BJ (cell line): ENCODE data around the gene GSTM1. TPM values are rescaled to one million over a fixed set of nuclear protein-coding genes. Genes with fewer than 3 reads are reported as not detected.

Experiments used
- CTCF ChIA-PET: fragments of 350-600 bp; formaldehyde crosslinking; extraction: SDS; loops from one replicate; lab custom pipeline; 2021; ENCODE audit warnings: antibody characterized with exemption, inconsistent platforms; lab: Yijun Ruan, JAX
- POLR2A ChIA-PET: fragments of 300-600 bp; sonication (Branson Sonifier 250); formaldehyde crosslinking; extraction: SDS; loops from one replicate; lab custom pipeline; 2021; ENCODE audit warnings: antibody characterized with exemption; lab: Charles Lee
- DNase-seq: peaks from one replicate; pipeline ENCODE4 v3.0.0-alpha.2; 2011; ENCODE audit warnings: low read depth
- H3K27me3 ChIP-seq: 2 replicates; pipeline ENCODE4 v1.6.0; 2011; ENCODE audit warnings: low read length; ENCODE audit not compliant: control insufficient read depth, insufficient read depth
- H3K36me3 ChIP-seq: 2 replicates; pipeline ENCODE4 v1.5.1; 2011; ENCODE audit warnings: low read length; ENCODE audit not compliant: control insufficient read depth, insufficient read depth
- H3K4me3 ChIP-seq: 2 replicates; pipeline ENCODE4 v1.5.1; 2011; ENCODE audit warnings: low read depth, mild to moderate bottlenecking, control low read depth, low read length
- polyA plus RNA-seq: library from polyadenylated mRNA; depleted of rRNA; stranded (reverse); fragments of >200 nt; gene quantifications from 2 replicates; pipeline ENCODE4 v1.2.3, GENCODE V29; 2011
- TF ChIP-seq, protein P1 (sequence below): IDR thresholded peaks from 2 replicates; pipeline ENCODE4 v1.5.1; 2011; ENCODE audit warnings: low read depth, mild to moderate bottlenecking, control low read depth, inconsistent platforms, low read length, moderate library complexity; ENCODE audit not compliant: insufficient read depth

GSTM1 gene
- polyA plus RNA-seq, 1 experiment, result 1.0 TPM

DNA sequence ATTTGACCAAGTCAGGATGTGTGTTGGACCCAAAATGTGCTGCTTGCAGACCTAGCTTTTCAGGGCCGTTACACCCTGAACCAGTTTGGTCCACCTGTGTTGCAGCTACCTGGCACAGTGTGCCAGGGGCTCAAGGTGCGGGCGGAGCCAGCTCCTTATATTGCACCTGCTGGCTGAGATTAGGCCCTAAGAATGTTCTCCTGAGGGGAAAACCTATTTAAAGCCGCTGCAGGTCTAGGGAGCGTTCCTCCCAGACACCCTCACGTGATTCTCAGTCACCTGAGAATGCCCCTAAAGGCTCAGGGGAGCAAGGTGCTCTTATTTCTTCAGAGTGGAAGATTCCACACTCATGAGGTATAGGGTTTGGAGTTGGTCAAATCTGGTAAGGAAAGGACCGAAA lies 41.3 kb downstream of the GSTM1 start:
- CTCF ChIA-PET, result no interaction called here
- DNase-seq, result no peak
- no peak overlapping the region for H3K4me3 ChIP-seq
- TF ChIP-seq, protein P1, sequence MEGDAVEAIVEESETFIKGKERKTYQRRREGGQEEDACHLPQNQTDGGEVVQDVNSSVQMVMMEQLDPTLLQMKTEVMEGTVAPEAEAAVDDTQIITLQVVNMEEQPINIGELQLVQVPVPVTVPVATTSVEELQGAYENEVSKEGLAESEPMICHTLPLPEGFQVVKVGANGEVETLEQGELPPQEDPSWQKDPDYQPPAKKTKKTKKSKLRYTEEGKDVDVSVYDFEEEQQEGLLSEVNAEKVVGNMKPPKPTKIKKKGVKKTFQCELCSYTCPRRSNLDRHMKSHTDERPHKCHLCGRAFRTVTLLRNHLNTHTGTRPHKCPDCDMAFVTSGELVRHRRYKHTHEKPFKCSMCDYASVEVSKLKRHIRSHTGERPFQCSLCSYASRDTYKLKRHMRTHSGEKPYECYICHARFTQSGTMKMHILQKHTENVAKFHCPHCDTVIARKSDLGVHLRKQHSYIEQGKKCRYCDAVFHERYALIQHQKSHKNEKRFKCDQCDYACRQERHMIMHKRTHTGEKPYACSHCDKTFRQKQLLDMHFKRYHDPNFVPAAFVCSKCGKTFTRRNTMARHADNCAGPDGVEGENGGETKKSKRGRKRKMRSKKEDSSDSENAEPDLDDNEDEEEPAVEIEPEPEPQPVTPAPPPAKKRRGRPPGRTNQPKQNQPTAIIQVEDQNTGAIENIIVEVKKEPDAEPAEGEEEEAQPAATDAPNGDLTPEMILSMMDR, result no peak
- peaks cover 4% of the 10 kb centered on the region for H3K27me3 ChIP-seq
- no peaks in the 10 kb centered on the region for H3K36me3 ChIP-seq
- POLR2A ChIA-PET, result no interaction called here

DNA sequence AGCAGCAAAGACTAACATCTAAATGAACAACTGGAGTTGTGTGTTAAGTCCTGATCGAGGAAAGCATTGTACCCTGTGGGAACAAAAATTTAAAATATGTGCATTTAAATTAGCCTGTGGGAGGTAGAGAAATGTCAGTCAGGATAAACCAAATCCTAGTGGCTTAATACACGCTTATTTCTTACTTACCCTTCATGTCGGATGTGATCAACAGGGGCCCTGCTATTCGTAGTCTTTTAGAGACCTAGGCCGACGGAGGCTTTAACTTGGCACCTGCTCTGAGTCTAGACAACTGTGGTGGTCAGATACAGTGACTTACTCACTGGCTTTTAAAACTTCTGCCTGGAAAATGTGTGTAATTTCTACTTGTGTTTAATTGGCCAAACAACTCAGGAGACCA lies 43.0 kb downstream of the GSTM1 start:
- Histone ChIP-seq H3K27me3 (peaks cover 4% of the 10 kb centered on the region), H3K4me3 (no peak overlapping the region), H3K36me3 (no peaks in the 10 kb centered on the region)
- no peak for DNase-seq
- TF ChIP-seq, protein P1, result no peak
- CTCF ChIA-PET, result interaction anchor here (1.0 kb wide), 1 partner anchor 29 kb away, joined by 3 read pairs; no protein-coding TSS in a partner anchor
- POLR2A ChIA-PET, result no interaction called here

DNA sequence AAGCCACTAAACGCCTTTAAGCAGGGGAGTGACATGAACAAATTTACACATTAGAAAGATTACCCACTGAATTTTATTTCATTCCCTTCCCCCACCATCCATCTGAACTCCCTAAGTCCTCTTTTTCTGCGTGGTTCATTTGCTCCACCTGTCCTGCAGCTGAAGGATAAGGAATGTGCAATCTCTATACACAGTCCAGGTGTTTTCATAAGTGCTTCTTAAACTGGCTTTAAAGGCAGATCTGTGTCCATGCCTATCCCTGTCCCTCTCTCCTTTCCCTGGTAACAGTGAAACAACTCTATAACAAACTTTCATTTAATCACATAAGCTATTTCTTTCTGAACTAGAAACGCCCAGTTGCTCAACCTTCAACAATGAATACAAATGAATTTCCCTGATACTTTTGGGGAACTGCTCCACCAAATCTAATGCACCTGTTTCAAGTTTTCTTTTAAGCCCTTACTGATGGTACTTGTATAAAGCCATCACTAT lies 44.8 kb downstream of the GSTM1 start:
- ChIA-PET CTCF (no interaction called here), POLR2A (no interaction called here)
- DNase-seq, result no peak
- Histone ChIP-seq H3K27me3 (peaks cover 2% of the 10 kb centered on the region), H3K36me3 (no peaks in the 10 kb centered on the region), H3K4me3 (no peak overlapping the region)
- TF ChIP-seq, protein P1, result no peak

DNA sequence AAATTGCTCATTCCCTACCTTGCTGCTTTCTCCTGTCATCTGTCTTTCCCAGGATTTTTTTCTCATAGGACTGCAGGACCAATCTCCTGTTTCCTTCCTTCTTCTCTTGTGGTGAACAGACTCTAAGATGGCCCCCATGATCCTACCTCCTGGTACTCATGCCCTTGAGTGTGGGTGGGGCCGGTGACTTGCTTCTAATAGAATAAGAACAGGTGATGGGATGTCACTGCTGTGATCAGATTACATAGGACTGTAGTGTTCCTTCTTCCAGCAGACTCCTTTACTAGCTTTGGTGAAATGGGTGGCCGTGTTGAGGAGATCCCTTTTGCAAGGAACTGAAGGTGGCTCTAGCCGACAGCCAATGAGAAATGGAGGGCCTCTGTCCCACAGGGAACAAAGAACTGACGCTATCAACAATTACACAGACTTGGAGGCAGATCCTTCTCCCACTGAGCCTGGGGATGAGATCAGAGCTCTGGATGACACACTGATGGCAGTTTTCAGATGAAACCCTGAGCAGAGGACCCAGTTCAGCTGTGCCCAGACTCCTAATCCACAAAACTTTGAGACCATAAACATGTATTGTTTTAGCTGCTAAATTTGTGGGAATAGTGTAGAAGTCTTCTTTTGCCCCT lies 45.7 kb downstream of the GSTM1 start:
- ChIA-PET POLR2A (no interaction called here), CTCF (interaction anchor here (1.4 kb wide), 1 partner anchor 15 kb away, joined by 4 read pairs; no protein-coding TSS in a partner anchor)
- Histone ChIP-seq H3K4me3 (no peak overlapping the region), H3K36me3 (peaks cover 2% of the 10 kb centered on the region; the same call in 1 of the 2 replicates), H3K27me3 (peaks cover 2% of the 10 kb centered on the region)
- no peak for DNase-seq
- TF ChIP-seq, protein P1, result no peak

DNA sequence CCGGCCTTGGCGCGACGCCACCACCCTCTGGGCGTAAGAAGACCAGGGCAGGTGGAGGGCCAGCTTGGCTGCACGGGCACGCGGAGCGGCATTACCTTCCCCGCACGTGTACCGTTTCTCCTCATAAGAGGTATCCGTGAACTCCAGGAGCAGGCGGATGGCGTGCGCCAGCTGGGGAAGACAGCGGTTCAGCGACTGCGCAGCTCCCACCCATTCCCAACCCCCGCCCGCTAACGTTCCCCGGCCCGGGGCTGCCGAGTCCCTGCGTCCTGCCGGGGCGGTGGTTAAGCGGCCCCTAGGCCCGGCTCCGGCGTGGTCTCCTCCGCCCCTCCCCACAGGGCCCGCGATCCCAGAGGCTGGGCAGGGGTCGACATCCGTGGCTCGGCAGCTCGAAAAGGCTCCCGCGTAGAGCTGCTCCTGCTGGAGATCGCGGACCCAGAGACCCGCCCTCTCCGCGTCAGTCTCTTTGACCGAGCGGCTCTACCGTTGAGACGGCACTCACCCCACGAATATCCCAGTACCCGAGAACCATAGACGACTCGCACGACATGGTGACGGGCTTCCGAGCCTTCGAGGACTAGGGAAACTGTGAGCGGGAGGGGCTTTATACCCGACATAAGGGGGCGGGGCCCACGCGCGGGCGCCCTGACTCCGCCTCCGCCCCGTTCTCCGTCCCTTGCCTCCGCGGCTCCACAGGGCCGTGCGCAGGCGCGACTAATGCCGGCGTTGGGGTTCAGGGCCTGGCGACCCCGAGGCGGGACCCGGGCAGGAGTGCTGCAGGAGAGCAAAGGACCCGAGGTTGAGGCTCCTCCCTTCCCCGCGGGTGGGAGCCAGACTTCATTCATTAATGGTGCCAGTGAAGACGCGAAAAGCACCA lies 52.4 kb downstream of the GSTM1 start:
- no peak for DNase-seq
- ChIA-PET POLR2A (interaction anchor here (0.5 to 0.6 kb wide), 2 partner anchors 85 to 145 kb away, joined by 4 to 5 read pairs; no protein-coding TSS in a partner anchor), CTCF (interaction anchor here (0.7 to 2.0 kb wide), 2 partner anchors 10 to 91 kb away, joined by 3 to 7 read pairs; no protein-coding TSS in a partner anchor)
- Histone ChIP-seq H3K36me3 (peaks cover 2% of the 10 kb centered on the region; the same call in 1 of the 2 replicates), H3K4me3 (peak overlapping the region; percentile 84), H3K27me3 (peaks cover 4% of the 10 kb centered on the region)
- TF ChIP-seq, protein P1, result no peak
